ENCODE data around the gene CHL1.

DNA sequence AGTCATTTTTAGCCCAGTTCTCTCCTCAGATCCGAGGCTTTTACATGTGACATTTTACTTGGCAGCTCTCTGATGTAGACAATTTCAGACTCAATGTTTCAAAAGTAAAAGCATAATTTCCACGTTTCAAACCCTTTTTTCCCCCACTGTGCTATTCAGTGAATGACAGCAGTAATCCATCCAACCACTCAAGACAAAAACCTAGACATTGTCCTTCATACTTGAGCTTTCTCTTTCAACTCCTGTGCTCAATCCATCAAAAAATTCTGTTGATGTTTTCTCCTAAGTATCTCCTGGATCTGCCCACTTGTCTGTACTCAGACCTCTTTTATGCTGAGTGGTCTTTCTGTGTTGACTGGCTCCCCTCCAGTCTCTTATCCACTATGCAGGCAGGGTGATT is 214.7 kb downstream of the CHL1 start:
- TF ChIP-seq, protein P1, sequence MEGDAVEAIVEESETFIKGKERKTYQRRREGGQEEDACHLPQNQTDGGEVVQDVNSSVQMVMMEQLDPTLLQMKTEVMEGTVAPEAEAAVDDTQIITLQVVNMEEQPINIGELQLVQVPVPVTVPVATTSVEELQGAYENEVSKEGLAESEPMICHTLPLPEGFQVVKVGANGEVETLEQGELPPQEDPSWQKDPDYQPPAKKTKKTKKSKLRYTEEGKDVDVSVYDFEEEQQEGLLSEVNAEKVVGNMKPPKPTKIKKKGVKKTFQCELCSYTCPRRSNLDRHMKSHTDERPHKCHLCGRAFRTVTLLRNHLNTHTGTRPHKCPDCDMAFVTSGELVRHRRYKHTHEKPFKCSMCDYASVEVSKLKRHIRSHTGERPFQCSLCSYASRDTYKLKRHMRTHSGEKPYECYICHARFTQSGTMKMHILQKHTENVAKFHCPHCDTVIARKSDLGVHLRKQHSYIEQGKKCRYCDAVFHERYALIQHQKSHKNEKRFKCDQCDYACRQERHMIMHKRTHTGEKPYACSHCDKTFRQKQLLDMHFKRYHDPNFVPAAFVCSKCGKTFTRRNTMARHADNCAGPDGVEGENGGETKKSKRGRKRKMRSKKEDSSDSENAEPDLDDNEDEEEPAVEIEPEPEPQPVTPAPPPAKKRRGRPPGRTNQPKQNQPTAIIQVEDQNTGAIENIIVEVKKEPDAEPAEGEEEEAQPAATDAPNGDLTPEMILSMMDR (conservative IDR thresholded peaks at IDR 0.05): no peak
- TF ChIP-seq ZFX (IDR thresholded peaks at IDR 0.05): no peak

Data from C4-2B (cell line).